Fibroblast of peridontal ligament (primary cell): Measurements from ENCODE around the gene ZSCAN31.

ENCODE experiments used
- DNase-seq: peaks from one replicate; pipeline ENCODE4 v3.0.0-alpha.2; 2010; ENCODE audit errors: extremely low read depth

The ZSCAN31 gene

DNA sequence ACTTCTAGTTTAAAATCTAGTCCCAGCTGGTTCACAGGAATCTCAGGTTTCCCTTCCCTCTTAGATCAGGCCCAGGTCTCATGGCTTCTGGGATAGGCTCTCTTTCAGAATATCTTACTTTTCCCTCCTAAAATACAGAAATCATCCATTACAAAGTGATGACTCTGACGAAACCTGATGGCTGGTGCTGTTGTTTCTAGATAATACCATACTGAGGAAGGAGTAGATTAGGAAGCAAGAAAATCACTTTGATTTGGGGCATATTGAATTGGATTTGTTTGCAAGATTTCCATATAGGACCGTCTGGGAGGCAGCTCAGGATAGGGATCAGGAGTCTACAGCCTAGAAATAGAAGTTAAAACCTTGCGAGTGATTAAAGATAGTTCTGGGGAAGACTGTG, 17.4 kb upstream of the ZSCAN31 start:
- DNase-seq: no peak

DNA sequence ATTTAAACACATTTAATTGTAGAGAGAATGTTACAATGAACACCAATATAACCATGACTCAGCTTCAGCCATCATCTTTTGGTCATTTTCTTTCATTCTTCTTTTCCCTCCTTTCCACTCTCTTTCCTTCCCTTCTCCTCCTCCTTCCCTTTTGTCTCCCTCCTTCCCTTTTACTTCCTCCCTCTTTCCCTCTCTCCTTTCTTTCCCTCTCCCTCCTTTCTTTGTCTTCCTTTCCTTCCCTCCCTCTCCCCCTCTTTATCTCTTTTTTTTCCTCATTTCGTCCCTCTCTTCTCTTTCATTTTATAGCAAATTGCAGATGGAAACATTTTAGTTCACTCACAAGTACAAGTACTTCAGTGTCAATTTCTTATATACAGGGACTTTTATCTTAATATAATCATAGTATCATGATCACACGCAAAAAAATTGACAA, 15.6 kb upstream of the ZSCAN31 start:
- no peak for DNase-seq

DNA sequence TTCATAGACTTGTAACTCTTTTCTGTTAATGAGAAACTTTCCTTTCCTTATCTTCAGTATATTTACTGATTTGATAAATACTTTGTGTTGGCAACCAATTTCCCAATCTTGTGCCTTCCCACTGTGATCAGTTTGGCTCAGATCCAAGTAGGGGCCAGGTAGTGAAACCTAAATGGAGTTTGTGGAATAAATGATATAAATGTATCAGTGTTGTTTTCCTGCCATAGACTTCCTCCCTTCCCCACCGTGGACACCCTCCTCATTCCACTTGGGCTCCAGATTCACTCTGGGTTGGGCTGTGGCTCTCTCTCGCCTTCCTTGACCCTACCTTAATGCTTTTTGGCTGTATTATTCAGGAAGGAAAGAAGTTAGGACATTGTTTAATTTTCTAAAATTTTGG, 15.1 kb upstream of the ZSCAN31 start:
- no peak for DNase-seq

DNA sequence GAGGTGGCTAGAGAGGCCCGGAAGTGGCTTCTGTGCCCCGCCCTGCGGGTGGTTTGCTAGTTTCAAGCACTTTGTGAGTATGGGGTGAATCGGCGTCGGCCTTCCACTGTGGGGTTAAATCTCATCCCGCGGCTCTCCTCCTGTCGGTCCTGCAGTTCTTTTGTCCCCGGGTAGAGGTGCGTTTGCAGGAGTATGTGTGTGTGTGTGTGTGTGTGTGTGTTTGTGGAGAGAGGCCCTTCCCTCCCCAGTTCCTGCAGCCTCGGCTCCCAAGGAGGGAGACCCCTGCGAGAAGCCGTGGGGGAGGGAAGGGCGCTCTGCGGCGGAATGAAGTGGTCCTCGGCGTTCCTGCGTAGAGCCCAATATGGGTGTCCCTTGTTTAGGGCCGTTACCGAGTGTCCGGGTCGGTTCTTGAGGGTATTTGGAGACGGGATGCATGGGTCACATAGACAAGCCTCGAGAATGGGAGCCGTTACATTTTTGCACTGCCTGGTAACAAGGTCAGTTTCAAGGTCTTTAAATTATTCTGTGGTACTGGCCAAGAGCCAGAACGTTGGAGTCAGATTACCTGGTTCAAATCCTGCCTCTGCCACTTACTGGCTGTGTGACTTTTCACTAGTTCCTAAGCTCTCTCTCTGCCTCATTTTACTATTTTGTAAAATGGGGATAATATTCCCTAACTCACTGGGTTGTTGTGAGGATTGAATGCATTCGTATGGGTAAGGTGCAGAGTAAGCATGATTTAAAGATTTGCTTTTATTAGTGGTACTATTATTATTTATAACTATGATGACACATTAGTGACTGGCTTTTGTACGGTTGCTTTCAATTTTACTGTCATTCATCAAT, 14.2 kb upstream of the ZSCAN31 start, which contains the start of gene ZKSCAN3:
Gene ZKSCAN3, plus strand, starts transcription at position 56 of the 846 bp plus-strand sequence. CDS start 9,640 bp downstream, outside the sequence.
- DNase-seq: peak; percentile 70

DNA sequence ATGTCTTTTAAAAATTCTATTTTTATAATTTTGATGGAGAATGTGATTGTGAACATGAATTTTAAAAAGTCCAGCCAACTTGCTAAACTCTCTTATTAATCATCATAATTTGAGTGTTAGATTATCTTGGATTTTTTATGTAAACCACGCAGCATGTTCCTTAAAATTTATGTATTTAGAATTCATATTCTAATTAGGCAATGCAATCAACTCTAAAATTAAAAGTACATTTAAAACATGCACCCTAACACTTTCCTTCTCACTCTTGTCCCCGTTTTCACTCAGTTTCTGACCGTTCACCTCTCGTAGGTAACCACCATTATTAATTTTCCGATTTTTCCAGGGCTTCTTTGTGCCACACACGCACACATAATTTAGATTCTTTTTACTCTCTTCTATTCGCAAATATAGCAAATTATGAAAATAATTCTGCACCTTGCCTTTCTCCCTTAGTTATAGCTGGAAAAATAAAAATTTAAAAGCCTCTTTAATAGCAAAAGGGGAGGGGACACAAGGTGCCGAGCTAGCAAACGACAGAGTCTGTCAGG, 13.5 kb upstream of the ZSCAN31 start:
- no peak for DNase-seq

DNA sequence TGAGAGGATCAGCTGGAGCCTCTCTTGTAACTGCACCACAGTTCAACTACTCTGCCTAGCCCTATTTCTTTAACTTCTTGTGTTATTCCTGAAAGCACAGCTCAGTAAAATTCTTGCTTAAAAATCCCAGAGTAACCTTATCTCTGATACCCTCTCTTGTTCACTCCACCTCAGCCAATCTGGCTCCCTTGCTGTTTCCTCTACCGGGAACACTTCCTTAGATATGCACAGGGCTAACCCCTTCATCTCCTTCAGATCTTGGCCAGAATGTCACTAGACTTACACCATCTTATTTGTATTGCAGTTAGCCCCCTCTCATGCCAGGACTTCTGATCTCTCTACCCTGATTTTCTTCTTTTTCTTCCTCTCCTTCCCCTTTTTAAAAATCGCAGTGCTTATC, 11.2 kb upstream of the ZSCAN31 start:
- DNase-seq: no peak

DNA sequence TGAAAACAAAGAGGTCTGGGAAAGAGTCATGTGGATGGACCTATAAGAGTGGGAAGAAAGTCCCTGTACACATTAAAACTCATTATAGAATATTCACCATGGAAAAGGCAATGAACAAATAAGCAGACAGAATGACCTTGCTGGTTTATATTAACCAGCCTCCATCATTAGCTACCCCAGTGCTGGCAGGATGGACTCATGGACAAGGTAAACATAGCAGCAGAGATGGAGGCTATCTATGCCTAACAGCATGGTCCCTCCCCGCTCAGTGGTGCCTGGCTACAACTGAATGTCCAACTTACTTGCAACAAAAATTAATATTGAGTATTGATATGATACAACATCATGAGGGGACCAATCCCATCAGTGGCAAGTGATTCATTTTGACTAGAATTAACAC, 9.3 kb upstream of the ZSCAN31 start:
- no peak for DNase-seq

DNA sequence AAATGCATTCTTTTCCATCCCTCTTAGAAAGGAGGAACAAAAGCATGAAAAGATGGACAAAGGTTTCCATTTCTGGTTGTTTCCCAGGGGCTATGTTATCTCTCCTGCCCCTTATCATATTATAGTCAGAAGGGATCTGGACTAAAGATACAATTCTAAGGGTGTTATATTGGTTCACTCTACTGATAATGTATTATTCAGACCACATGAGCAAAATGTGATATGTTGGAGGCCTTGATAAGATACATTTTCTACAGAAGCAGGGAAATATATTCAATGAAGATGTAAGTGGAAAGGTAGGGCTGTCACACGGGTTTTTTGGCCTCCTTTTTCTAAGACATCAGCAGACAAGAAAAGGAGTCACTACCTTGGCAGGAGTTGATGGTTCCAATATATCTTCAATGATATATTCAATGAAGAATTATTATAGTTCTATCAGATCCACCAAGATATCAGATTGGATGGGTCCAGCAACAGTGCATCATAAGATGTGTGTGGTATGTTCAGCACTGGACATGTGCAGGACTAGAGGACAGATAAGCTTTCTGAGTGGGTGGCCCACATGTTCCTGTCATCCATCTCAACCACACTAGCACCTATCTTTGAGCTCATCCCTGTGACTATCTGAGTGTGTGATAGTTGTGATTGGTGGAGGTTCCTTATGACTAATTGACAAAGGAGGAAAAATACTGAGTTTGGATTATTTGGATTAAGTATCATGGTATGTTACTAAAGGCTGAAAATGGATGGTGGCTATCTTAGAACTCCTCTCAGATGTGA, 8.1 kb upstream of the ZSCAN31 start:
- DNase-seq: no peak

DNA sequence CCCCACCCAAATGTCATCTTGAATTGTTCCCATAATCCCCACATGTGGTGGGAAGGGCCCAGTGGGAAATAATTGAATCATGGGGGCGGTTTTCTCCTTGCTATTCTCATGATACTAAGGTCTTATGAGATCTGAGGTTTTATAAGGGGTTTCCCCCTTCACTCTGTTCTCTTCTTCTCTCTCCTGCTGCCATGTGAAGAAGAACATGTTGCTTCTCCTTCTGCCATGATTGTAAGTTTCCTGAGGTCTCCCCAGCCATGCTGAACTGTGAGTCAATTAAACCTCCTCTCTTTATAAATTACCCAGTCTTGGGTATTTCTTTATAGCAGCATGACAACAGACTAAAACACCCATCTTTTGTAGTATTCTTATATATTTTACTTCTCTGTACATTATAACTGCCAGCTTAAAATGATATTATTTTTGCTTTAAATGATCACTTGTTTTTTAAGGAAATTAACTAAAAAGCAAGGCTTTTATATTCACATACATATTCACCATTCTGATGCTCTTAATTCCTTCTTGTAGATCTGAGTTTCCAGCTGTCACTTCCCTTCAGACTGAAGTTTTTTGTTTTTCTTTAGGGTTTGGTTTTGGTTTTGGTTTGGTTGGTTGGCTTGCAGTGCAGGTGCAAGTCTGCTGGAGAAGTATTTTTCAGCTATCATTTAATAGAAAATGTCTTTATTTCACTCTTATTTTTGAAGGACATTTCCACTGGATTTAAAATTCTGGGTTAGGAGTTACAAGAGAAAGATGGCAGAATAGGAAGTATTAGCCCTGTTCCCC, 4.6 kb upstream of the ZSCAN31 start:
- no peak for DNase-seq

DNA sequence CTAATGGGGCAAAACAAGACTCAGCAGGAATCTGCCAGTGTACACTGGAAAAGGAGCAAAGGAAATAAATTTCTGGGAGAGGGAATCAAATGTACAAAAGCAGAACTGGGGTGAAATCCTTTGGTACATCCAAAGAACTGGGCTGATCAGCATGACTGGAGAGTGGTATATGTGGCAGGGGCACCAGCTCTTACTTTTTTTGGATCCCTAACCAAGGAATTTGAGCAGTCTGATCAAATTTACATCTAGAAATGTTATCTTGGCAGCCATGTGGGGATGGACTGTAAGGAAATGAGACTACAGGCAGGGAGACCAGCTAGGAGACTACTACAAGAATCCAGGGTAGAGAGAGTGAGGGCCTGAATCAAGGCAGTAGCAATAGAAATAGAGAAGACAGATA, 1.2 kb upstream of the ZSCAN31 start:
- no peak for DNase-seq

DNA sequence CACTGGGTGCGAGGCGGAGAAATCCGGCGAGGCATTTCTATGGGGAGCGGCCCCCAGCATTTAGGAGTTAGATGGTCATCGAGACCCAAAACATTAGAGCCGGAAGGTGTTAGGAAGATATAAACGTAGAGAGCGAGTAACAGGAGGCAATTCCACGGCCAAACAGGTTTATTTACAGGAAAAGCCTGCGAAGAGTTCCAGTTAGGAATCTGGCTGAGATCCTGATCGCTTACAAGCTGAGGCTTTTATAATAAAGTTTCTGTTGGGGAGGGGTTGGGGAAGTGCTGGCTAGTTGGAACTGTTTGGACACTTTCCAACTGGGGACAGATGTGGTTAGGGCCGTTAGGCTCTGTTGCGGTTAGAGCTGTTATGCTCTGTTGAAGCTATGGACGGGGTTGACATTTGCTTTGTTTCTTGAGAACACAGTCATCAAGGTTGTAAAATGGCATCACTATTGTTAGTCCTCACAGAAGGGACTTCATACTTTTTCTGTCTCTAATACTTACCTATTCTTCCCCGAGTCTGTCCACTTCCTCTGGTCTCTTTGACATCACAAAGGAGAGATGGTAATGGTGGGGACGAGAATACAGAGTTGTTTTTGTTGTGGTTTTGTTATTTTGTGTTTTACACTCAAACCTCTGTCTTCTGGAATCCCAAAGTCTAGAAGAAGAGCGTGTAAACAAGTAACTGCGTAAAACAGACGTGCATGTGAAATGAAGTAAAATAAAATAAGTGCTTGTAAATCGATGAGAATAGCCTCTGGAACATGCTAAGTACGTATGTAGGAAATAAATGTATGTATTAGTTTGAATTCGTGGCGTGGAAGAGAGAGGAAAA, 554 bp upstream of the ZSCAN31 start:
- DNase-seq: peak; percentile 38

DNA sequence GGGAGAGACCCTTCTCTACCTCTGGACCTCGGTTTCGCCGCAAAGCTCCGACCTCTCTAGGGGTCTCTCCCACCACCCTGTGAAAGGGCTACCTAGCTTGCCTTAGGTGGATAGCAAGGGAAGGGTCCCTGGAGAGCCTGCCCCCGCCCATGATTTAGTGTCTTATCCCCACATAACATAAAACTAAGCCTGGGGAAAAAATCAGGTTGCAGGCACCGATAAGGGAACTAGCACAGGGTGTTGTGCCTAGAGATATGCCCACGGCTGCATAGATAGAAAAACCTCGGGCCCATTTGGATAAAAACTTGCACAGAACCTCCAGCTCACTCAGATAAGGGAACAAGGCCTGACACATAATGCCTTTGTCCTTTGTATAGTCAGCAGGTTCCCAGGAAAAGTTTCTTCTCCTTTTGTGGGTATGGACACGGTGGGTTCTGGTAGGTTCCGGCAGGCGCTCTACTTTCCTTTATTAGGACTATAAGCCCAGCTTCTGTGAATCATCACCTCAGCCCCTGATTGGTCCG, 846 bp downstream of the ZSCAN31 start:
- DNase-seq: no peak

DNA sequence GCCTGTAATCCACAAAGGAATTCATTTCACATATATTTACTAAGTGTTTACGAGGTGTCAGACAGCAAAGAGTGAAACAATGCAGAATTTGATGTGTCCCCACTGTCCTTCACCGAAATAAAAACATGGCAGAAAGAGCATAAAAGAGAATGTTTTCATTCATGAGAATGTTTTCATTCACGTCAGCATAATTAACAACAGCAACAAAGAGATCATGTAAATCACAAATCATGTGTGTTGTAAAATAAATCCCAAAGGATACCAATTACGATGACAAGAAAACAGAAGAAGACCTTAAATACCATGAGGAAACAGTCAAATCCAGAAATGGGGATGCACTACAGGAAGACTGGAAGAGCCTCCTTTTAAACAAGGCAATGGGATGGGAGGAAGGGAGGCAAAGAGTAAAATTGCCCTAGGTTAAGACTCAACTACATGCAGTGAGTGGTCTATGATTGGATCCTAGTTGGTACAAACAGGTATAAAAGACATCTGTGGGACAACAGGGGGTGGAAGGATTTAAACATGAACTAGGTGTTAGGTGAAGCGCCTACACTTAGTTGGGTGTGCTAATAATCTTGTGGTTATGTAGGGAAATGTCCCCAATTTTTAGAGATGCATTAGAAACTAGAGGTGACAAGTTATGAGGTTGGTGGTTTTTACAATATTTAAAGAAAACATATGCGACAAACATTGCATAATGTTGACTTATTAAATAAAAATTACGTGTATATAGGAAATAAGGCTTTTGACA, 1.5 kb downstream of the ZSCAN31 start:
- no peak for DNase-seq

DNA sequence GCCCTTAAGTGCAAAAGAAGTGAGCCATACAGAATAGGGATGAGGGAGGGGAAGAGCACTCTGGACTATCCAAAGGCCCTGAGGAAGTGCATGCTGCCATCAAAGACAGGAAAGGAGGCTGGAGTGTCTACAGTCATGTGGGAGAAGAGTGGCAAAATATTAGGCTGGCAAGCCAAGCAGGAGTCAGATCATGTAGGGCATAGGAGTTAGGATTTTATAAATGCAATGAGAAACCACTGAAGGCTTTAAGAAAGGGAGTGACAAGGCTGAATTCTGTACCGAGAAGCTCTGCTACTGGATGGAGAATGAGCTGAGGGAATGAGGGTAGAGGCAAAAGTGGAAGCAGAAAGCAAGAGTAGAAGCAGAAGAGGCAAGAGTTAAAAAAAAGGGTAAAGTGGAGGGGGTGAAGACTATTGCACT, 2.3 kb downstream of the ZSCAN31 start:
- DNase-seq: no peak

DNA sequence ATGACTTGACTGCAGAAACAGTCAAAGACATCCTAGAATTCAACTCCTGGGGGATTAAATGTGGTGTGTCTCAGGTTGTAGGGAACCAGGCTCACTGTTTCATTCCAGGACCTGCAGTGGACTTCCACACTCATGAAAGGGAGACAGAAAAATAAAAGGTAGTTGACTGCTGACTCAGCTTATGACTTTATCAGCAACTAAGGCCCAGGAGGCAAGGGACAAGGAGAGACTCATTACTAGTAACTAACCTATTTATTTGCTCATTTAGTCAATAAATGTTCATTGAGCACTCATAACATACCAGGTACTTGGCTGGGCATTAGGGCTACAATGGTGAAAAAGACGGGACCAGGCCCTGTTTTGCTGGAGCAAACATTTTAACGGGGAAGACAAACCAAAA, 2.9 kb downstream of the ZSCAN31 start:
- no peak for DNase-seq

DNA sequence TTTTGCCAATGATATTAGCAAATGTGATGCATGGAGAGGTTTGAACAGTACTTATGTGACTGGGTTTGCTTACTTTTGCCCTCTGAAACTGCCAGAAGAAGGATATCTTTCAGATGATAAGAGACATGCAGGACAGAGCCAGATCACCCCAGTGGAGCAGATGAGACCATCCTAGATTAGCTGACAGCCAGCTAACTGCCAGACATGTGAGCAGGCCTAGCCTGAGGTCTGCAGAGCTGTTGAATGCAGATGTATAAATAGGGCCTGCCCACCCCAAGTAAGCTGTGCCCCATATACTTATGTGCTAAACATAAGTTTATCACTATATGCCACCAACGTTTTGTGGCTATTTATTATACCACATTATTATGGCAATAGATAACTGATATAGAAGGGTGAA, 5.9 kb downstream of the ZSCAN31 start:
- DNase-seq: no peak

DNA sequence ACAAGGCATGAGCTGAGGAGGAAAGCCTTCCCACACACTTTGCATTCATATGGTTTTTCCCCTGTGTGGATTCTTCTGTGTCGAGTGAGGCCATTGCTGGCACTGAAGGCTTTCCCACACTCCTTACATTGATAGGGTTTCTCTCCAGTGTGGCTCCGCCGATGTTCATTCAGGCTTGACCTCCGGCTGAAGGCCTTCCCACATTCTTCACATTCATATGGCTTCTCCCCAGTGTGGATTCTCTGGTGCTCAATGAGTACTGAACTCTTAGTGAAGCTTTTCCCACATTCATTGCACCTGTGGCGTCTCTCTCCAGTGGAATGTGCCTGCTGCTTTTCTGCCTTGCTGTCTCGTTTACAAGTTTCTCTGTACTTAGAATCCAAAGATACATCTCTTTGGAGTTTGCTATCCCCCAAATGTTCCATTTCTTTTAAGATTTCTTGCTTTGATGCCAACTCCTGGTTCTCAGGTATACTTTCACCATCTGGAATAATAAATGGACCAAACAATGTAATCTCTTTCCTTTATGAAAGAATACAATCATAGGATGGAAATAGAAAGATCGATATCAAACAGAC, 9.5 kb downstream of the ZSCAN31 start:
- DNase-seq: no peak

DNA sequence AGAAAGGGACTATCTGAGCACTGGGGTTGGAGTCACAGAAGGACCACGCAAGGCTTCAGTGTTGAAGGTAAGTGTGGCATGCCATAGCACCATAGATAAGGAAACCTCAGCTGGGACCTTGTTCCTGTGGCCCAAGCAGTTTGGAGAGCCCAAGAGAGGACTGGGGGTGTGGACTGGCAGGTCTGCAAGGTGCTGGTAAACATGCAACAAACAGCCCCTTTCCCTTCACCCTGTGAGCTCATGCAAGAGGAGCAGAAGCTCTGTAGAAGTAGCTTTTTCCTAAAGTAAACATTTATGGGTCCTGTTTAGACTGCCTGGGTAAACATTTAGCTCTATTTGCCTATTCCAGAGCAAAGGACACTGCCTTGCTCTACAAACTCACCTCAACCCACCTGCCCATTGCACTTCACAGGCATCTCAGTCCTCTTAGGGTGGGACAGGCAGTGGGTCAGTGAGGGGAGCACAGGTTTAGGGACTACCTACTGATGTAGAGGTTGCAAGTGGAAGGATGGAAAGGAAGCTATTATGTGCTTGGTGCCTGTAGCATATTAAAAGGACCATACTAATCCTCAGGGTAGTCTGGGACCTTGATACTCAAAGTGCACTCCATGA, 12.0 kb downstream of the ZSCAN31 start:
- DNase-seq: no peak

DNA sequence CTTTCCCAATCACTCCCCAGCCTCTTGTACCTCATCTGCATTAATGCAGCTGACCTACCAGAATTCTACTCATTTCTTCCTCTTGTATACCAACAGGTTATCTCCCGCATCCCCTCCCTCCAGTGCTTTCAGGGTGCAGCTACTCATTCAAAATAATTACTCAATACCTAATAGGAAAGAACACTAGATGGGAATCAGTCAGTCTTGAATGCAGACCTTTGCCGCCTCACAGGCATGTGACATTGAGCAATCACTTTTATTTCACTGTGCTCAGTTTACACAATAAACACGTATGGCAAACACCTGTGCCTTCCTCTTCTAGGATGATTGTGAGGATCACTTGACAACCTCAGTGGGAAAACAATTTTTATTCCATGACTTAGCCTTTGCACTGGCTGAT, 13.3 kb downstream of the ZSCAN31 start:
- DNase-seq: no peak
